ENCODE measurements around the gene THSD7A. TPM values are rescaled to one million over a fixed set of nuclear protein-coding genes. Genes with fewer than 3 reads are reported as not detected.
A peak's percentile ranks its signal among the peaks of the same experiment; 100 is the strongest.
"Not testable (repeated sequence)": the region's sequence is repeated elsewhere in the genome, so short reads cannot be mapped to it uniquely, and the experiment has no call there.

THSD7A gene
- total RNA-seq, 1 experiment from 2014 or later: 0.68 TPM

- TF ChIP-seq PRDM15 (CRISPR knock-in tag; IDR thresholded peaks at IDR 0.05): no peak
- no peak for TF ChIP-seq USF2 (CRISPR knock-in tag; IDR thresholded peaks at IDR 0.05)
- no peak for TF ChIP-seq FOXP4 (CRISPR knock-in tag; IDR thresholded peaks at IDR 0.05)
- no peak for TF ChIP-seq GTF2I (CRISPR knock-in tag; conservative IDR thresholded peaks at IDR 0.05)
- TF ChIP-seq SMAD3 (CRISPR knock-in tag; IDR thresholded peaks at IDR 0.05; ENCODE audit: borderline replicate concordance): no peak
These were observed 383.7 kb downstream of the THSD7A start (continued) for GRCh38 chr7:11448323-11448722.

- ATAC-seq (no peak), DNase-seq (ENCODE audit: low spot score) (no peak)
- no peak overlapping the region for H3K4me3 Mint-ChIP-seq
- POLR2A ChIA-PET: no interaction called here
- TF ChIP-seq GABPB1 (CRISPR knock-in tag; IDR thresholded peaks at IDR 0.05): no peak
- no peak for TF ChIP-seq CREB1 (CRISPR knock-in tag; IDR thresholded peaks at IDR 0.05)
- no peak for TF ChIP-seq SMAD4 (CRISPR knock-in tag; IDR thresholded peaks at IDR 0.05)
- no peaks in the 10 kb centered on the region for H3K27me3 Mint-ChIP-seq (ENCODE audit: low read depth)
- no peaks in the 10 kb centered on the region for H3K36me3 Mint-ChIP-seq
- H3K4me1 Mint-ChIP-seq: no peaks in the 10 kb centered on the region
- H3K9me3 Mint-ChIP-seq: no peaks in the 10 kb centered on the region
- no peak overlapping the region for H3K27ac Mint-ChIP-seq
- CTCF ChIA-PET: no interaction called here
These were observed 384.9 kb downstream of the THSD7A start for GRCh38 chr7:11447106-11447505.

GRCh38 chr7:11443934-11444333 is 388.1 kb downstream of the THSD7A start:
- H3K4me3 Mint-ChIP-seq; H3K27ac Mint-ChIP-seq; H3K4me1 Mint-ChIP-seq; CTCF ChIA-PET; H3K27me3 Mint-ChIP-seq (ENCODE audit: low read depth); H3K36me3 Mint-ChIP-seq; DNase-seq (ENCODE audit: low spot score); POLR2A ChIA-PET; ATAC-seq: not testable (repeated sequence)
- H3K9me3 Mint-ChIP-seq: peaks cover 15% of the 10 kb centered on the region

GRCh38 chr7:11437994-11438393 is 394.0 kb downstream of the THSD7A start:
- Mint-ChIP-seq H3K27ac (no peak overlapping the region), H3K4me1 (peaks cover 17% of the 10 kb centered on the region), H3K36me3 (peaks cover 14% of the 10 kb centered on the region), H3K9me3 (peaks cover 26% of the 10 kb centered on the region), H3K27me3 (ENCODE audit: low read depth) (no peaks in the 10 kb centered on the region; the same call in 1 of the 2 replicates), H3K4me3 (no peak overlapping the region)
- DNase-seq (ENCODE audit: low spot score) (no peak), ATAC-seq (peak; percentile 34; the same call in 1 of the 2 replicates)
- POLR2A ChIA-PET: no interaction called here
- CTCF ChIA-PET: no interaction called here
- TF ChIP-seq ETV6 (CRISPR knock-in tag; IDR thresholded peaks at IDR 0.05): no peak
- no peak for TF ChIP-seq RORB (CRISPR knock-in tag; IDR thresholded peaks at IDR 0.05)
- no peak for TF ChIP-seq AR (CRISPR knock-in tag; IDR thresholded peaks at IDR 0.05)
- no peak for TF ChIP-seq NFE2L1 (CRISPR knock-in tag; IDR thresholded peaks at IDR 0.05)
- TF ChIP-seq ZNF512 (CRISPR knock-in tag; IDR thresholded peaks at IDR 0.05; ENCODE audit: borderline replicate concordance): no peak
- no peak for TF ChIP-seq PRDM15 (CRISPR knock-in tag; IDR thresholded peaks at IDR 0.05)
- no peak for TF ChIP-seq TEAD1 (CRISPR knock-in tag; IDR thresholded peaks at IDR 0.05)
- TF ChIP-seq MXD4 (CRISPR knock-in tag; IDR thresholded peaks at IDR 0.05; ENCODE audit: borderline replicate concordance): no peak
- TF ChIP-seq ZNF121 (CRISPR knock-in tag; IDR thresholded peaks at IDR 0.05): no peak
